GM18519 (cell line): ENCODE data around the gene MINK1.
"Not testable (repeated sequence)": the region's sequence is repeated elsewhere in the genome, so short reads cannot be mapped to it uniquely, and the experiment has no call there.

ENCODE experiments used
- ATAC-seq: cut with Tn5 transposase; IDR thresholded peaks from one replicate; pipeline ENCODE4 v1.9.1; 2021; ENCODE audit warnings: mild to moderate bottlenecking, moderate library complexity; ENCODE audit not compliant: unreplicated experiment, low FRiP score

Gene MINK1

GRCh38 chr17:4843321-4844000 is 10.3 kb downstream of the MINK1 start:
- ATAC-seq, result no peak

GRCh38 chr17:4845118-4845517 is 12.0 kb downstream of the MINK1 start:
- no peak for ATAC-seq

- ATAC-seq, result no peak
These were observed 13.7 kb downstream of the MINK1 start for GRCh38 chr17:4846635-4847390.

- ATAC-seq, result no peak
These were observed 15.9 kb downstream of the MINK1 start for GRCh38 chr17:4849011-4849536.

- no peak for ATAC-seq
These were observed 17.1 kb downstream of the MINK1 start for GRCh38 chr17:4850246-4850645.

- no peak for ATAC-seq
These were observed 17.9 kb downstream of the MINK1 start for GRCh38 chr17:4851084-4851483.

- ATAC-seq, result no peak
These were observed 19.5 kb downstream of the MINK1 start for GRCh38 chr17:4852567-4853207.

GRCh38 chr17:4853208-4853671 is 20.1 kb downstream of the MINK1 start:
- ATAC-seq, result no peak

- no peak for ATAC-seq
These were observed 21.1 kb downstream of the MINK1 start for GRCh38 chr17:4854111-4854681.

GRCh38 chr17:4856271-4856936 is 23.3 kb downstream of the MINK1 start:
- ATAC-seq, result no peak

GRCh38 chr17:4856937-4857314 is 23.8 kb downstream of the MINK1 start:
- ATAC-seq, result no peak

GRCh38 chr17:4857347-4857746 is 24.2 kb downstream of the MINK1 start:
- not testable (repeated sequence) for ATAC-seq

- ATAC-seq, result no peak
These were observed 25.1 kb downstream of the MINK1 start for GRCh38 chr17:4858068-4858881.

- no peak for ATAC-seq
These were observed 25.7 kb downstream of the MINK1 start for GRCh38 chr17:4858882-4859260.

- no peak for ATAC-seq
These were observed 26.9 kb downstream of the MINK1 start for GRCh38 chr17:4859816-4860625.

GRCh38 chr17:4860651-4861050 is 27.5 kb downstream of the MINK1 start:
- no peak for ATAC-seq

GRCh38 chr17:4861052-4861451 is 27.9 kb downstream of the MINK1 start:
- no peak for ATAC-seq

- ATAC-seq, result no peak
These were observed 29.6 kb downstream of the MINK1 start for GRCh38 chr17:4862720-4863119.

- no peak for ATAC-seq
These were observed 30.2 kb downstream of the MINK1 start for GRCh38 chr17:4863321-4863720.
